ENCODE measurements around the gene C1D. TPM values are rescaled to one million over a fixed set of nuclear protein-coding genes. Genes with fewer than 3 reads are reported as not detected.

The C1D gene
- polyA plus RNA-seq, 1 donor from 2014 or later: 53.0 TPM

- no peak overlapping the region for H3K4me2 ChIP-seq (ENCODE audit: low read length)
- H3K4me3 ChIP-seq (ENCODE audit: low read length): no peak overlapping the region
- TF ChIP-seq REST (IDR thresholded peaks at IDR 0.05; ENCODE audit: borderline replicate concordance) (no peak), CTCF (IDR thresholded peaks at IDR 0.05; ENCODE audit: poor library complexity, severe bottlenecking) (no peak), EP300 (conservative IDR thresholded peaks at IDR 0.05; ENCODE audit: poor library complexity, severe bottlenecking) (no peak), TAF1 (IDR thresholded peaks at IDR 0.05; ENCODE audit: low read depth) (no peak)
- no peaks in the 10 kb centered on the region for H3F3A ChIP-seq (ENCODE audit: insufficient read depth, low read length, poor library complexity, severe bottlenecking)
- no peaks in the 10 kb centered on the region for H3K36me3 ChIP-seq (ENCODE audit: insufficient read depth, low read length)
- no peaks in the 10 kb centered on the region for H3K9me3 ChIP-seq (ENCODE audit: low read length)
- no peaks in the 10 kb centered on the region for H3K9me2 ChIP-seq (ENCODE audit: insufficient read depth, low read length)
- H4K20me1 ChIP-seq (ENCODE audit: insufficient read depth): no peaks in the 10 kb centered on the region
- no peak overlapping the region for H3K27ac ChIP-seq (ENCODE audit: low read length)
- H3K27me3 ChIP-seq (ENCODE audit: insufficient read depth, low read depth, low read length): no peaks in the 10 kb centered on the region
- no peak overlapping the region for H3K9ac ChIP-seq (ENCODE audit: low read length)
- H3K79me2 ChIP-seq (replicated peaks; ENCODE audit: insufficient read depth, low read length): no peaks in the 10 kb centered on the region
- H2AFZ ChIP-seq (ENCODE audit: low read depth, low read length): no peak overlapping the region
Observed at GRCh38 chr2:68103030-68103708, 40.4 kb upstream of the C1D start.

- Histone ChIP-seq H3K4me3 (ENCODE audit: low read length) (no peak overlapping the region), H3K9ac (ENCODE audit: low read length) (no peak overlapping the region), H3K9me3 (ENCODE audit: low read length) (no peaks in the 10 kb centered on the region), H4K20me1 (ENCODE audit: insufficient read depth) (no peaks in the 10 kb centered on the region), H3F3A (ENCODE audit: insufficient read depth, low read length, poor library complexity, severe bottlenecking) (no peaks in the 10 kb centered on the region), H3K27ac (ENCODE audit: low read length) (no peak overlapping the region), H3K9me2 (ENCODE audit: insufficient read depth, low read length) (no peaks in the 10 kb centered on the region), H3K79me2 (replicated peaks; ENCODE audit: insufficient read depth, low read length) (no peaks in the 10 kb centered on the region), H2AFZ (ENCODE audit: low read depth, low read length) (no peak overlapping the region), H3K4me2 (ENCODE audit: low read length) (no peak overlapping the region), H3K36me3 (ENCODE audit: insufficient read depth, low read length) (no peaks in the 10 kb centered on the region), H3K27me3 (ENCODE audit: insufficient read depth, low read depth, low read length) (no peaks in the 10 kb centered on the region)
- TF ChIP-seq CTCF (IDR thresholded peaks at IDR 0.05; ENCODE audit: poor library complexity, severe bottlenecking) (no peak), RAD21 (conservative IDR thresholded peaks at IDR 0.05) (no peak), TAF1 (IDR thresholded peaks at IDR 0.05; ENCODE audit: low read depth) (no peak), REST (IDR thresholded peaks at IDR 0.05; ENCODE audit: borderline replicate concordance) (no peak), EP300 (conservative IDR thresholded peaks at IDR 0.05; ENCODE audit: poor library complexity, severe bottlenecking) (no peak), MXI1 (conservative IDR thresholded peaks at IDR 0.05; ENCODE audit: poor library complexity, severe bottlenecking) (no peak), SMC3 (conservative IDR thresholded peaks at IDR 0.05; ENCODE audit: poor library complexity) (no peak), EZH2 (IDR thresholded peaks at IDR 0.05; ENCODE audit: borderline replicate concordance, insufficient read depth, low read length, poor library complexity, severe bottlenecking) (no peak), POLR2AphosphoS5 (IDR thresholded peaks at IDR 0.05) (no peak)
Observed at GRCh38 chr2:68100189-68100588, 37.4 kb upstream of the C1D start.

All from neural cell (in vitro differentiated cells).